Right lobe of liver (tissue), 4 donors: ENCODE data around the gene AGK.

Source experiments
- CTCF ChIP-seq, 4 donors: fragments of 200-600 bp in 3 of 4; fragments of 450-650 bp in 1 of 4; IDR thresholded peaks; one replicate each; pipeline versions ENCODE4 v1.5.1 to v1.8.0; 2016 to 2022; ENCODE audit warnings: antibody characterized with exemption in 4 of 4, mild to moderate bottlenecking in 2 of 4
- POLR2A ChIP-seq: fragments of 450-650 bp; IDR thresholded peaks from one replicate; pipeline ENCODE4 v1.6.1; 2017; ENCODE audit warnings: antibody characterized with exemption, mild to moderate bottlenecking
- donor health status: DM: no; HTN: no; CAD: no.
- donor health status: DM: no; HTN: no; CAD: no.
- donor health status: DM: no; HTN: yes; CAD: no.

GRCh38 chr7:141636053-141636452 lies 84.8 kb downstream of the AGK start:
- TF ChIP-seq CTCF (IDR thresholded peaks at IDR 0.05) (no peak), POLR2A (no peak)
